CD4-positive, CD25-positive, alpha-beta regulatory T cell (primary cell): ENCODE measurements around the gene SAC3D1. TPM values are rescaled to one million over a fixed set of nuclear protein-coding genes. Genes with fewer than 3 reads are reported as not detected.
A peak's percentile ranks its signal among the peaks of the same experiment; 100 is the strongest.

Source experiments
- ATAC-seq, 2 donors: fragments of 150-1000 bp; cut with Tn5 transposase; one replicate each; pipeline ENCODE4 v1.10.0; 2021; ENCODE audit warnings: low read depth in 2 of 2, moderate number of reproducible peaks in 2 of 2, moderate library complexity in 1 of 2
- DNase-seq, 3 donors: peaks; one replicate each; pipeline versions ENCODE4 v3.0.0 to v3.0.0-alpha.2; 2012 to 2022; ENCODE audit warnings: mixed read lengths in 1 of 3
- H3K27ac ChIP-seq: one replicate; pipeline ENCODE4 v1.7.0; 2013; ENCODE audit warnings: mild to moderate bottlenecking, low read length; ENCODE audit not compliant: insufficient read depth, poor library complexity, severe bottlenecking
- H3K27me3 ChIP-seq: one replicate; pipeline ENCODE4 v1.7.0; 2013; ENCODE audit warnings: low read length; ENCODE audit not compliant: control insufficient read depth, insufficient read depth
- H3K36me3 ChIP-seq: one replicate; pipeline ENCODE4 v1.7.0; 2013; ENCODE audit warnings: mild to moderate bottlenecking, low read length, moderate library complexity; ENCODE audit not compliant: control insufficient read depth, insufficient read depth
- H3K4me1 ChIP-seq: 2 replicates; pipeline ENCODE4 v1.7.0; 2013; ENCODE audit warnings: mild to moderate bottlenecking, low read length; ENCODE audit not compliant: insufficient read depth, control insufficient read depth, poor library complexity, severe bottlenecking
- H3K4me3 ChIP-seq: one replicate; pipeline ENCODE4 v1.7.0; 2013; ENCODE audit warnings: low read depth, mild to moderate bottlenecking, low read length, moderate library complexity
- H3K9me3 ChIP-seq, 2 experiments: 1 replicate in 1 of 2; 2 replicates in 1 of 2; pipeline ENCODE4 v1.7.0; 2013; ENCODE audit warnings: low read length in 2 of 2, mild to moderate bottlenecking in 1 of 2, moderate library complexity in 1 of 2; ENCODE audit not compliant: control insufficient read depth in 2 of 2
- H3K27ac Mint-ChIP-seq, 3 donors: one replicate each; pipeline ENCODE4 v1.8.0; 2020 to 2022; ENCODE audit warnings: mild to moderate bottlenecking in 3 of 3, mixed read lengths in 3 of 3, moderate library complexity in 2 of 3
- H3K27me3 Mint-ChIP-seq: one replicate; pipeline ENCODE4 v1.8.0; 2022; ENCODE audit warnings: mild to moderate bottlenecking, mixed read lengths
- H3K36me3 Mint-ChIP-seq: one replicate; pipeline ENCODE4 v1.8.0; 2020; ENCODE audit warnings: mixed read lengths
- H3K4me1 Mint-ChIP-seq, 4 donors: one replicate each; pipeline ENCODE4 v1.8.0; 2020 to 2022; ENCODE audit warnings: mixed read lengths in 4 of 4, mild to moderate bottlenecking in 1 of 4
- H3K4me3 Mint-ChIP-seq, 4 donors: one replicate each; pipeline ENCODE4 v1.8.0; 2020 to 2022; ENCODE audit warnings: mild to moderate bottlenecking in 4 of 4, mixed read lengths in 4 of 4, moderate library complexity in 3 of 4
- H3K9me3 Mint-ChIP-seq, 7 donors: one replicate each; pipeline ENCODE4 v1.8.0; 2020 to 2022; ENCODE audit warnings: mixed read lengths in 7 of 7, mild to moderate bottlenecking in 3 of 7, moderate library complexity in 2 of 7
- polyA plus RNA-seq, 4 donors: library from polyadenylated mRNA; unstranded; fragments of 300-500 nt; fragmentation: Illumina TruSeq; gene quantifications; one replicate each; pipeline ENCODE4 v1.2.3, GENCODE V29; 2021
- total RNA-seq: library from RNA; stranded (reverse); gene quantifications from one replicate; pipeline ENCODE4 v1.2.3, GENCODE V29; 2022

SAC3D1 gene
- total RNA-seq (4.2 TPM), polyA plus RNA-seq (10 to 100 TPM; 11.7 to 15.3 (median 13.4) TPM)

- H3K36me3 Mint-ChIP-seq, result peaks cover 5% of the 10 kb centered on the region
- peak; percentile 91 to 93 for ATAC-seq
- DNase-seq, result peak; percentile 81 to 97 (median 88)
- H3K27me3 Mint-ChIP-seq, result no peaks in the 10 kb centered on the region
- Histone ChIP-seq H3K36me3 (peaks cover 19% of the 10 kb centered on the region), H3K27ac (peak within 1 kb of the TSS; percentile 80), H3K4me1 (peaks cover 26% of the 10 kb centered on the region), H3K4me3 (peak within 1 kb of the TSS; percentile 66), H3K27me3 (no peaks in the 10 kb centered on the region), H3K9me3 (no peaks in the 10 kb centered on the region)
- peaks cover 0 to 31% (median 10%) of the 10 kb centered on the region in 4 donors for H3K4me1 Mint-ChIP-seq
- peak within 1 kb of the TSS; percentile 94 to 97 (median 96) for H3K4me3 Mint-ChIP-seq
- peak within 1 kb of the TSS; percentile 50 to 86 (median 85) for H3K27ac Mint-ChIP-seq
- H3K9me3 Mint-ChIP-seq, result no peaks in the 10 kb centered on the region
These were observed at the start of gene SAC3D1 for GRCh38 chr11:65040847-65041622. TSS of gene SAC3D1 (plus strand) at chr11:65041210. CDS start at chr11:65041293, 83 bp downstream.

- no peaks in the 10 kb centered on the region for H3K9me3 ChIP-seq
- H3K27ac ChIP-seq, result no peak overlapping the region
- Mint-ChIP-seq H3K27ac (no peak overlapping the region), H3K9me3 (no peaks in the 10 kb centered on the region), H3K4me3 (no peak overlapping the region), H3K27me3 (peaks cover 16% of the 10 kb centered on the region), H3K36me3 (no peaks in the 10 kb centered on the region), H3K4me1 (peaks cover 0 to 26% (median 18%) of the 10 kb centered on the region in 4 donors)
- no peaks in the 10 kb centered on the region for H3K36me3 ChIP-seq
- DNase-seq (no peak), ATAC-seq (no peak)
- no peaks in the 10 kb centered on the region for H3K27me3 ChIP-seq
- H3K4me1 ChIP-seq, result peaks cover 8% of the 10 kb centered on the region
- H3K4me3 ChIP-seq, result no peak overlapping the region
These were observed 46.7 kb upstream of the SAC3D1 start for GRCh38 chr11:64994318-64994717.

- H3K4me1 ChIP-seq, result no peaks in the 10 kb centered on the region
- Mint-ChIP-seq H3K36me3 (no peaks in the 10 kb centered on the region), H3K9me3 (no peaks in the 10 kb centered on the region), H3K27ac (peak overlapping the region in 1 of 3 donors; percentile 32), H3K4me3 (no peak overlapping the region), H3K4me1 (peaks cover 0 to 17% (median 9%) of the 10 kb centered on the region in 4 donors), H3K27me3 (peaks cover 10% of the 10 kb centered on the region)
- ATAC-seq (no peak), DNase-seq (no peak)
- H3K4me3 ChIP-seq, result no peak overlapping the region
- no peaks in the 10 kb centered on the region for H3K9me3 ChIP-seq
- no peak overlapping the region for H3K27ac ChIP-seq
- no peaks in the 10 kb centered on the region for H3K27me3 ChIP-seq
- H3K36me3 ChIP-seq, result no peaks in the 10 kb centered on the region
These were observed 44.7 kb upstream of the SAC3D1 start for GRCh38 chr11:64996327-64996709.

GRCh38 chr11:64996710-64997380 lies 44.2 kb upstream of the SAC3D1 start, which contains the start of gene BATF2:
TSS of gene BATF2 (minus strand) at chr11:64996971. CDS start at chr11:64996914, 57 bp downstream.
- DNase-seq (peak in 1 of 3 donors; percentile 21), ATAC-seq (peak in 1 of 2 donors; percentile 47)
- Mint-ChIP-seq H3K27ac (peak within 1 kb of the TSS in 1 of 3 donors; percentile 32), H3K36me3 (no peaks in the 10 kb centered on the region), H3K4me3 (no peak within 1 kb of the TSS), H3K4me1 (peaks cover 0 to 17% (median 7%) of the 10 kb centered on the region in 4 donors), H3K27me3 (peaks cover 10% of the 10 kb centered on the region), H3K9me3 (no peaks in the 10 kb centered on the region)
- no peaks in the 10 kb centered on the region for H3K36me3 ChIP-seq
- no peak within 1 kb of the TSS for H3K27ac ChIP-seq
- no peaks in the 10 kb centered on the region for H3K9me3 ChIP-seq
- H3K4me1 ChIP-seq, result no peaks in the 10 kb centered on the region
- no peak within 1 kb of the TSS for H3K4me3 ChIP-seq
- no peaks in the 10 kb centered on the region for H3K27me3 ChIP-seq

- Mint-ChIP-seq H3K4me1 (peaks cover 0 to 17% (median 7%) of the 10 kb centered on the region in 4 donors), H3K4me3 (peak overlapping the region in 1 of 4 donors; percentile 25), H3K9me3 (no peaks in the 10 kb centered on the region), H3K27me3 (peaks cover 7% of the 10 kb centered on the region), H3K27ac (peak overlapping the region; percentile 19 to 76 (median 38)), H3K36me3 (no peaks in the 10 kb centered on the region)
- ATAC-seq (no peak), DNase-seq (peak in 1 of 3 donors; percentile 54)
- no peak overlapping the region for H3K4me3 ChIP-seq
- H3K27ac ChIP-seq, result no peak overlapping the region
- H3K27me3 ChIP-seq, result no peaks in the 10 kb centered on the region
- no peaks in the 10 kb centered on the region for H3K9me3 ChIP-seq
- H3K36me3 ChIP-seq, result no peaks in the 10 kb centered on the region
- no peaks in the 10 kb centered on the region for H3K4me1 ChIP-seq
These were observed 42.9 kb upstream of the SAC3D1 start for GRCh38 chr11:64998141-64998540.

- no peak overlapping the region for H3K4me3 ChIP-seq
- no peaks in the 10 kb centered on the region for H3K27me3 ChIP-seq
- H3K4me1 ChIP-seq, result no peaks in the 10 kb centered on the region
- peak overlapping the region in 1 of 4 donors; percentile 25 for H3K4me3 Mint-ChIP-seq
- no peaks in the 10 kb centered on the region for H3K9me3 Mint-ChIP-seq
- no peak overlapping the region for H3K27ac ChIP-seq
- ATAC-seq (peak in 1 of 2 donors; percentile 26), DNase-seq (peak in 1 of 3 donors; percentile 73)
- no peaks in the 10 kb centered on the region for H3K36me3 Mint-ChIP-seq
- peaks cover 0 to 17% (median 7%) of the 10 kb centered on the region in 4 donors for H3K4me1 Mint-ChIP-seq
- H3K27me3 Mint-ChIP-seq, result peaks cover 7% of the 10 kb centered on the region
- H3K27ac Mint-ChIP-seq, result peak overlapping the region; percentile 19 to 85 (median 38)
- H3K36me3 ChIP-seq, result no peaks in the 10 kb centered on the region
- no peaks in the 10 kb centered on the region for H3K9me3 ChIP-seq
These were observed 42.1 kb upstream of the SAC3D1 start for GRCh38 chr11:64998690-64999431.

- Mint-ChIP-seq H3K4me1 (peaks cover 0 to 17% (median 7%) of the 10 kb centered on the region in 4 donors), H3K9me3 (no peaks in the 10 kb centered on the region), H3K27ac (peak overlapping the region in 1 of 3 donors; percentile 56), H3K36me3 (no peaks in the 10 kb centered on the region), H3K4me3 (no peak overlapping the region), H3K27me3 (peaks cover 7% of the 10 kb centered on the region)
- DNase-seq (no peak), ATAC-seq (no peak)
- Histone ChIP-seq H3K4me1 (no peaks in the 10 kb centered on the region), H3K27me3 (no peaks in the 10 kb centered on the region), H3K27ac (no peak overlapping the region), H3K4me3 (no peak overlapping the region), H3K9me3 (no peaks in the 10 kb centered on the region), H3K36me3 (no peaks in the 10 kb centered on the region)
These were observed 41.5 kb upstream of the SAC3D1 start for GRCh38 chr11:64999478-64999877.
